NCI-H526 (cell line): ENCODE measurements around the gene GALNT10.

ENCODE experiments used
- DNase-seq, 2 experiments: peaks; one replicate each; lab custom pipeline; 2025; lab: John Stamatoyannopoulos, UW

The GALNT10 gene

GRCh38 chr5:154296525-154297159, 106.1 kb downstream of the GALNT10 start:
- no peak for DNase-seq

GRCh38 chr5:154298065-154298464, 107.5 kb downstream of the GALNT10 start:
- DNase-seq = no peak

DNA sequence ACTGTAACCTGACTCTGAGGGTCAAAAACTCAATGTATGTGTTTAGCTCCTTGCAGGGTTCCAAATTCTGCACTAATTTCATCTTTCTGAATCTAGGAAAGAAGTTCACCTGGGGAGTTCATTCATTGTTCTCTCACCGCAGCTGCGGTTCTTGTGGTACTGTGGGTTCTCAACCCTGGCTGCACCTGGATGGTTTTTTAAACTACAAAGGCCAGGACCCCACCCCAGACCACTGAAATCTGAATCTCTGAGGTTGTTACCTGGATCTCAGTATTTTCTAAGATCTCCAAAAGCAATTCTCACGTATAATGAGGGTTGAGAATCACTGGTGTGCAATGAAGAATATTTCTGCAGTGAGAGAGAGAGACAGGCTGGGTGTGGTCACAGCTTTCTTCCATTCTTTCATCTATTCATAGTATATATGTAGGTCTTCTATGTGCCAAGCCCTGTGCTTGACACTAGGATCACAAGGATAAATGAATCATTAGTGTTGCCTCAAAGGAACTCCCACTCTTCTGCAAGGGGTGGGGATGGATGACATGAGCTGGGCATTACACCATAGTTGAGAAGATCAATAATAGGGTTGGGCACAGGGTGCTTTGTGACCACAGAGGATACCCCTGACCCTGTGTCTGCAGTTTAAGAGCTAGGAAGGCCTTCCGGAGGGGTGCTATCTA, 109.8 kb downstream of the GALNT10 start:
- no peak for DNase-seq

- DNase-seq = no peak
These were observed 111.2 kb downstream of the GALNT10 start for GRCh38 chr5:154301726-154302125.

GRCh38 chr5:154302161-154302560, 111.6 kb downstream of the GALNT10 start:
- no peak for DNase-seq

GRCh38 chr5:154303133-154303532, 112.6 kb downstream of the GALNT10 start:
- DNase-seq = no peak

DNA sequence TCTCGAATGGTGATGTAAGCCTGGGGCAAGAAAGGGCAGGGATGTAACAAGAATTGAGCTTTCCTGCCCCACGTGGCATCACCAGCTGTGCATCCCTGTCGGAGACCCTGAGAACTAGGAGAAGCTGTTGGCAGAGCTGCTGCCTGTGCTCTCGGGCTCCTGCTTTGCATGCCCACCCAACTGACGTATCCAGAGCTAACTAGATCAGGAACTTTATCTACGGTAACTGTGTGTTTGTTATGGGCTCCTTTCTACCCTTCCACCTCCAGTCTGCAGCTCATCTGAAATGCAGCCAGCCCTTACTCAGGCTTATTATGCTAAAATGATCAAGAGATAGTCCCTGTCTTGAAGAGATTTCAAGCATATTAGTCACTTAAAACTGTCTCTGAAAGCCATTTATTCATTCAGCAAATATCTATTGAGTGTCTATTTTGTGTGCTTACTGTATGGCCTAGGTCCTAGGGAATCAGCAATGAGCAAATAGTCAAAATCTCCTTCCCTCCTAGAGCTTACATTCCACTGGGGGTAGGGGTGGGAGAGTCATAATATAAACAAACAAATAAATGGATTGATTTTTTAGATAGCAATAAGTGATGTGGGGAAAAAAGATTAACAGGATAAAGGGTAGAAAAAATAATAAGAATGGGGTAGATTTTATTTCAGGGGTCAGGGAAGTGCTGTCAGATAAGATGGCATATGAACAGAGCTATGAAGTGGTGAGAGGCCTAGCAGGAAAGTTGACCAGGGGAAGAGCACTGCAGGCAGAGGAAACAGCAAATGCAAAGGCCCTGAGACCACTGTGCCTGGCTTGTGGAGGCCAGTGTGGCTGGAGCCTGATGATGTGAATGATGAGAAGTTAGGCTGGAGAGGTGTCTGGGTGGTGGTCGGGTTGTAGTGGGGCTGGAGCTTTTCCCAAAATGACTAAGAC, 118.2 kb downstream of the GALNT10 start:
- peak; percentile 77 to 78 for DNase-seq

GRCh38 chr5:154309371-154309745, 118.8 kb downstream of the GALNT10 start:
- DNase-seq = no peak

DNA sequence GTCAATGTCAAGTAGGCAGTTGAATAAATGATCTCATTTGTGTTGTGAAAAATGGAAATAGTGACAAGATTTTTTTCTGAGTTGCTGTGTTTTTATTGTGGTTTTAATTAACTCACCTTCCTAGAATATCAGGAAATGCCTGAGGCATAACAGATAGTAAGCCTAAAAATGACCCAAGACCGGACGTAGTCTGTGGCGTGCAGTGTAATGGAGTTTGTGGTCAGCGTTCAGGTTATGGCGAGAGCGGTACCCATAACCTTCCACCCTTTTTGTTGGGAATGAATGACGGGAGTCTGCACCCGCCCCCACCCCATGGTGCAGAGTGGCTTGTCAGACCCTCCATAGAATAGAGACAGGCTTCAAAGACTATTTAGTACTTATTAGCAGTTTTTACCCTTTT, 119.3 kb downstream of the GALNT10 start:
- DNase-seq = no peak

DNA sequence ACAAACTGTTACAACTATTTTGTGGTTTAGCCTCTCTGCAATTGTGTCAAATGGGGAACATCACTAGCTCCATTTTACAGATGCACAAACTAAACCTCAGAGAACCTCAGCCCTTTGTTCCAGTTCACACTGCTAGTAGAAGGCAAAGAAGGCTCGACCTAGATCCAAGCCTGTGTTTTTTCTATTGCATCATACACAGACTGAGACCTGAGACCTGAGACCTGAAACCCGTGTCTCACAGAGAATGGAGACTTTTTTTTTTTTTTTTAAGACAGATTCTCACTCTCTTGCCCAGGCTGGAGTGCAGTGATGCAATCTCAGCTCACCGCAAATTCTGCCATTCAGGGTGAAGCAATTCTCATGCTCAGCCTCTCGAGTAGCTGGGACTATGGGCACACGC, 120.8 kb downstream of the GALNT10 start:
- DNase-seq = no peak

GRCh38 chr5:154312000-154312399, 121.5 kb downstream of the GALNT10 start:
- no peak for DNase-seq

- no peak for DNase-seq
These were observed 122.0 kb downstream of the GALNT10 start for GRCh38 chr5:154312576-154312975.

GRCh38 chr5:154313360-154314017, 123.0 kb downstream of the GALNT10 start:
- no peak for DNase-seq

- no peak for DNase-seq
These were observed 124.7 kb downstream of the GALNT10 start for GRCh38 chr5:154315196-154315595.

DNA sequence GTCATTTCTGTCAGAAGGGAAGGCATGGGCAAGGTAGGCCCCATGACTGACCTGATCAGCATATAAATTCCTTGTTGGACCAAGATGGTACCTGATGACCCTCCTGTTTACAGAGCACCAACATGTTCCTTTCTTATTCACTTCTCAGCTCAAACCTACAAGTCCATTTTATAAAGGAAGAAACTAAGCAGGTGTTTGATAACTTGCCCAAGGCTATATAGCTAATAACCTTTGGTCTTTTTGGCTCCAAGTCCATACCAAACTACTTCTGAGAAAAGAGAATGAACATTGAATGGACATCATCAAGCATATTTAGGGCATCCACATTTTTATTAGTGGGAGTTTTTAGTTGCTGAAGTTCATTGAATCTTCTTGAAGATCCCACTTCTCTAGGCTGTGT, 125.2 kb downstream of the GALNT10 start:
- no peak for DNase-seq

DNA sequence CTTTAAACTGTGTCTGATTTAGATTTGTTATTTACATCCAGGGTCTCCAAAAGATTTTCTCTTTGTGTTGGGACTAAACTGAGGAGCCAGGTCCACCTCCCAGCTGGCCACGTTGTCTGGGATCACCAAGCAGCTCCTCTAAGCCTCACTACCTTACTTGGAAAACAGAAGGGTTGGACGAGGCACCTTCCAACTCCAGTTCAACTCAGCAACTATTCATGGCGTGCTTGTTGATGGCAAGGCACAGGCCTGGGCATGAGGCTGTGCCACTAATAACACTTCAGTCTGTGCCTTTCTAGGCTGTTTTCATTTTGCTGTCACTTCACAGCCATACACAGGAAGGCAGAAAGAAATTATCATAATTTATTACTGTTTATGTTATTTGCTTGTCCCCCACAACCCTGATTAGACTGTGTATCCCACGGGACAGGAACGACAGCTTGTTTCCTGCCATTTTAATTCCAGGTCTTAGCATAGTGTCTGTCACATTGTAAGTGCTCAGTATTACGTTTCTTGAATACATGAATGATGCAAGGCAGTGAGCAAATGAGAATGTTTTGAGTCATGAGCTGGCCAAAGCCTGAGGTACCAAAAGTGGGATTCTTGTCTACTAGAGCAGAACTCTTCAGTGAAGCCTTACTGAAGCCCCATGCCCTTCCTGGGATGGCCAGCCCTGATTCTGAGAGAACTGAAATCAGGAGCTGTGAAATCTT, 125.8 kb downstream of the GALNT10 start:
- no peak for DNase-seq

DNA sequence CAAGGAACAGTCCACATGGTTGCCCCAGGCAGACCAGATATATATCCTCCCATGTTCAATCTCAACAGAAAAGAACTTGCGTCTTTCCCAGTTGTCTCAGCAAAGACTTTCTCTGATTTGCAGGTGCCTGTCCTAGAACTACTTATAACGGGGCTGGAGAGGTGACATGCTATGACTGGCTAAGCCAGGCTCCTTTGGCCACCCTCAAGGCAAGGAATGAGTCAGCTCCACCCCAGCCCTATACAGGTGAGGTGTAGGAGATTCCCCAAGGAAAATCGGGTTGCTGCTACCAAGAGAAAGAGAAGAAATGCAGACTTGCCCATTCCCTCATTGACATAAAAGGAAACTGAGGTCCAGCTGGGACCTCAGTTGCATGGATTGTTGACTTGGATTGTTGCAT, 127.4 kb downstream of the GALNT10 start:
- DNase-seq = no peak

DNA sequence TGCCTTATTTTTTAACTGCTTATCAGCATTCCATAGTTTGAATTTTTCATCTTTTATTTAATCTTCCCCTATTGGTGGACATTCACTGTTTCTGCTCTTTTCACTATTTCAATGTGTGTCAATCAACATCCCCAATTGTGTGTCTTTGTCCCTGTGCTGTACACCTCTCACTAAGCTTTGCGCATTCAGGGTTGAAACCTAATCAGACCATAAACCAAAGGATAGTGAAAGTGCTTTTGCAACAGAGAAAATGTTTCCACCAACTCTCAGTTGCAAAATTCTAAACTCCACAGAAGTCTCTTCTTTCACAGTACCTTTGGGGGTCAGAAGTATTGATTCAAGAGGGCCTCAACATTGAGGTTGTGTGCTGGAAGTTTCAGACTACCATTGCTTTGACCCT, 128.2 kb downstream of the GALNT10 start:
- DNase-seq = no peak

DNA sequence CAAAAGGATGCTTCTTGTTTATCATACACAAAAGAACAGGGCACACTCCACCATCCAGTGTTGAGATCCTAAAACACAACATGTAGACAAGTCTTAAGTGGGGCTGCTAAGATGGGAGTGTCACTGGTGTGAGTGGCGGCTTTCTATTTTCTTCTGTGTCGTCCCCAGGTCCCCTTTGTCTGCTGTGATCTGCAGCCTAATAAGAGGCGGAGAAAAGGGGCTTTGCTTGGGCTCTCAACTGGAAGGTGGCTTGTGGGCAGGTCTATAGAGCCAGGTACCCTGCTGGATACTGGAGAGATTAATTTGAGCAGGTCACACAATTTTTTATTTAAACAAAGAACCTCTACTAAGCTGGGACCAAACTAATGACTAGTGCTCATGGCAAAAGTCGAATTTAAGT, 129.2 kb downstream of the GALNT10 start:
- no peak for DNase-seq

DNA sequence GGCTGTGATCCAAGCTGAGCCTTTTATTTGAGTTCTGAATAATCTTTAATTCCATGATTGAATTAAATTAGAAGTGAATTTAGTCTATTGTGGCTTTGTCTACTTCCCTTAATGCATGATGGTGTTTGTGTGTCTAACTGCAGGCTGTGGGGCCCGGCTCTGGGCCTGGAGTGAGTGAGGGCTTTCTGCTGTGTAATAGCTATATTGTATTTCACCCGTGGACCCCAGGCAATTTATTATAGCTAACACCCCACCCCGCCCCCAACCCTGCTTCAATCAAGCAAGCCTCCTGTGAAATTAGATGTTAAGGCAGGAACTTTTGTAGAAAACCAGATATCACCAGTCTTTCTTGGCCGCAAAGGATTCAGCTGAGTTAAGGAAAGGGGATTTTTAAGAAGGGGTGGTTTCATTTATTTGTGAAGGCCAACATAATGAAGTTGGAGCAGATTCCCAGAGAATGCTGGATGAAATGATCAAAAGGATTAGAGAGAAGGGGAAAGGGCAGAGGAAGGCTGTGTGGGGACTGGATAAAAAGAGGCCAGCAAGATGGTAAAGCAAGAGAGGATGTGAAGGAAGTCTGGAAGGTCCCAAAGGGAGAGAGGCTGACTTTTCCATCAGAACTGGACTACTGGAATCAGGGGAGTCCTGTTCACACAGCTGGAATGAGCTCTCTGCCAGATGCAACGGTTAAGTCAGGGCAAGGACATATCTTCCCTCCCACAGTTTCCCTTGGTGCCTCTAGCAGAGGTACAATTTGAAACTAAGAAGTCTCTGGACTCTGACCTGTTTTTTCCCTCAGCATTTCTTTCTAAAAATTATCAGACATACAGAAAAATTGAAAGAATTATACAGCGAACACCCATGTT, 129.9 kb downstream of the GALNT10 start:
- no peak for DNase-seq

GRCh38 chr5:154321546-154321945, 131.0 kb downstream of the GALNT10 start:
- DNase-seq = no peak
